Choroid plexus epithelial cell (primary cell): ENCODE data around the gene FAM118A.

Experiments
- DNase-seq: peaks from one replicate; pipeline ENCODE4 v3.0.0-alpha.2; 2010; ENCODE audit warnings: low read depth
- H3K4me3 ChIP-seq: 2 replicates; pipeline ENCODE4 v1.5.1; 2011; ENCODE audit warnings: low read depth, mild to moderate bottlenecking, control low read depth, low read length, moderate library complexity
- CTCF ChIP-seq: conservative IDR thresholded peaks from 2 replicates; pipeline ENCODE4 v1.5.1; 2011; ENCODE audit warnings: low read depth, mild to moderate bottlenecking, control low read depth, inconsistent platforms, low read length, moderate library complexity

The FAM118A gene

GRCh38 chr22:45376009-45376408 lies 66.3 kb downstream of the FAM118A start:
- no peak for TF ChIP-seq CTCF
- no peak overlapping the region for H3K4me3 ChIP-seq
- no peak for DNase-seq

- H3K4me3 ChIP-seq: no peak overlapping the region
- TF ChIP-seq CTCF: no peak
- DNase-seq: peak; percentile 29
Measured at GRCh38 chr22:45376703-45377102, 67.0 kb downstream of the FAM118A start.

- DNase-seq: no peak
- TF ChIP-seq CTCF: no peak
- no peak overlapping the region for H3K4me3 ChIP-seq
Measured at GRCh38 chr22:45381348-45381747, 71.6 kb downstream of the FAM118A start.

- no peak for TF ChIP-seq CTCF
- H3K4me3 ChIP-seq: no peak overlapping the region
- no peak for DNase-seq
Measured at GRCh38 chr22:45389546-45389945, 79.8 kb downstream of the FAM118A start.
